ENCODE results near the gene MKNK1. TPM values are rescaled to one million over a fixed set of nuclear protein-coding genes. Genes with fewer than 3 reads are reported as not detected.

Gene MKNK1
- total and polyA plus RNA-seq, 4 donors, result 29.4 to 83.5 (median 62.8) TPM

DNA sequence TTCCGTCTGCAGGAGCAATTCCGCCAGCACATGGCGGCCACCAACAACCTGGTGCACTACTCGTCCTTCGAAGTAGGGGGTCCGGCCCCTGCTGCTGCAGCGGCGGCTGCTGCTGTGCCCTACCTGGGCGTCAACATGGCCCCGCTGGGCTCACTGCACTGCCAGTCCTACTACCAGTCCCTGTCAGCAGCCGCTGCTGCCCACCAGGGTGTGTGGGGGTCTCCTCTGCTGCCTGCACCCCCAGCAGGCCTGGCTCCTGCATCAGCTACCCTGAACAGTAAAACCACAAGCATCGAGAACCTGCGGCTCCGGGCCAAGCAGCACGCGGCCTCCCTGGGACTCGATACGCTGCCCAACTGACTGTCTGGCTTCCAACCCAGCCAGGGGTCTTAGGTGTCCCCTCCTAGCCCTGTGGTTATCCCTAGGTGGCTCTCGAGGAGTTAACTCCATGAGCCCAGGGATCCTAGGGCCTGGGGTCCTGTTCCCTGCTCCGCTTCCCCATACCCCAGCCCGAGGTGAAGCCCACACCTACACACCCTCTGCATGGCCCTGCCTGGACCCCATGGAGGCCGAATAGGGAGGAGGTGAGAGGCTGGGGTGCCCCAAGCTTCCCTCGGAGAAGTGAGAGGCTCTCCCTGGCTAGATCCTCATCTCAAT is 91.8 kb downstream of the MKNK1 start:
- Histone ChIP-seq H3K4me3 (no peak overlapping the region), H3K4me1 (ENCODE audit: control insufficient read depth in 5 of 5, insufficient read depth in 5 of 5, low read length in 5 of 5) (peaks cover 0 to 3% (median 0%) of the 10 kb centered on the region in 5 donors), H3K9ac (ENCODE audit: insufficient read depth in 1 of 2, low read length in 2 of 2) (no peak overlapping the region), H3K9me3 (ENCODE audit: control insufficient read depth in 4 of 4, insufficient read depth in 3 of 4, low read length in 3 of 4) (no peaks in the 10 kb centered on the region), H3K36me3 (ENCODE audit: control insufficient read depth in 4 of 4, insufficient read depth in 4 of 4, low read length in 4 of 4) (no peaks in the 10 kb centered on the region), H3K27ac (ENCODE audit: low read depth in 1 of 2, low read length in 1 of 2) (no peak overlapping the region), H3K27me3 (ENCODE audit: control insufficient read depth in 3 of 3, insufficient read depth in 3 of 3, low read length in 2 of 3) (peaks cover 0 to 3% (median 2%) of the 10 kb centered on the region in 3 donors)
- TF ChIP-seq, protein P1, sequence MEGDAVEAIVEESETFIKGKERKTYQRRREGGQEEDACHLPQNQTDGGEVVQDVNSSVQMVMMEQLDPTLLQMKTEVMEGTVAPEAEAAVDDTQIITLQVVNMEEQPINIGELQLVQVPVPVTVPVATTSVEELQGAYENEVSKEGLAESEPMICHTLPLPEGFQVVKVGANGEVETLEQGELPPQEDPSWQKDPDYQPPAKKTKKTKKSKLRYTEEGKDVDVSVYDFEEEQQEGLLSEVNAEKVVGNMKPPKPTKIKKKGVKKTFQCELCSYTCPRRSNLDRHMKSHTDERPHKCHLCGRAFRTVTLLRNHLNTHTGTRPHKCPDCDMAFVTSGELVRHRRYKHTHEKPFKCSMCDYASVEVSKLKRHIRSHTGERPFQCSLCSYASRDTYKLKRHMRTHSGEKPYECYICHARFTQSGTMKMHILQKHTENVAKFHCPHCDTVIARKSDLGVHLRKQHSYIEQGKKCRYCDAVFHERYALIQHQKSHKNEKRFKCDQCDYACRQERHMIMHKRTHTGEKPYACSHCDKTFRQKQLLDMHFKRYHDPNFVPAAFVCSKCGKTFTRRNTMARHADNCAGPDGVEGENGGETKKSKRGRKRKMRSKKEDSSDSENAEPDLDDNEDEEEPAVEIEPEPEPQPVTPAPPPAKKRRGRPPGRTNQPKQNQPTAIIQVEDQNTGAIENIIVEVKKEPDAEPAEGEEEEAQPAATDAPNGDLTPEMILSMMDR (IDR thresholded peaks at IDR 0.05; ENCODE audit: control extremely low read depth, extremely low read depth), result no peak
- WGBS, 2 donors, result 83 to 84% methylated on average over 23 of the region's 23 CpGs
- ATAC-seq (ENCODE audit: insufficient read depth, low FRiP score), result no peak
- no peak for DNase-seq

DNA sequence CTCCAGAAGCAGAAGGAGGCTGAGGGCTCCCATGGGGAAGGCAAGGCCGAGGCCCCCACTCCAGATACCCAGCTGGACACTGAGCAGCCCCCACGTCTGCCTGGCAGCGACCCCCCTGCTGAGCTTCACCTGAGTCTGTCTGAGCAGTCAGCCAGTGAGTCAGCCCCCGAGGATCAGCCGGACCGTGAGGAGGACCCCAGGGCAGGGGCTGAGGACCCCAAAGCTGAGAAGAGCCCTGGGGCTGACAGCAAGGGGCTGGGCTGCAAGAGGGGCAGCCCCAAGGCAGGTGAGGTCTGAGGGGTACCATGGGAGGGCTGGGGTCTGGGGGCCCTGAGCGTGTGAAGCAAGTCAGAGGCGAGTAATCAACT is 93.1 kb downstream of the MKNK1 start:
- H3K4me3 ChIP-seq, result no peak overlapping the region
- H3K27ac ChIP-seq (ENCODE audit: low read depth in 1 of 2, low read length in 1 of 2), result no peak overlapping the region
- H3K27me3 ChIP-seq (ENCODE audit: control insufficient read depth in 3 of 3, insufficient read depth in 3 of 3, low read length in 2 of 3), result peaks cover 0 to 3% (median 2%) of the 10 kb centered on the region in 3 donors
- 70 to 89% methylated on average over 8 of the region's 8 CpGs for WGBS, 2 donors
- TF ChIP-seq, protein P1 (IDR thresholded peaks at IDR 0.05; ENCODE audit: control extremely low read depth, extremely low read depth), result no peak
- DNase-seq, result no peak
- H3K9me3 ChIP-seq (ENCODE audit: control insufficient read depth in 4 of 4, insufficient read depth in 3 of 4, low read length in 3 of 4), result no peaks in the 10 kb centered on the region
- no peak overlapping the region for H3K9ac ChIP-seq (ENCODE audit: insufficient read depth in 1 of 2, low read length in 2 of 2)
- no peak for ATAC-seq (ENCODE audit: insufficient read depth, low FRiP score)
- no peaks in the 10 kb centered on the region for H3K36me3 ChIP-seq (ENCODE audit: control insufficient read depth in 4 of 4, insufficient read depth in 4 of 4, low read length in 4 of 4)
- no peaks in the 10 kb centered on the region for H3K4me1 ChIP-seq (ENCODE audit: control insufficient read depth in 5 of 5, insufficient read depth in 5 of 5, low read length in 5 of 5)

DNA sequence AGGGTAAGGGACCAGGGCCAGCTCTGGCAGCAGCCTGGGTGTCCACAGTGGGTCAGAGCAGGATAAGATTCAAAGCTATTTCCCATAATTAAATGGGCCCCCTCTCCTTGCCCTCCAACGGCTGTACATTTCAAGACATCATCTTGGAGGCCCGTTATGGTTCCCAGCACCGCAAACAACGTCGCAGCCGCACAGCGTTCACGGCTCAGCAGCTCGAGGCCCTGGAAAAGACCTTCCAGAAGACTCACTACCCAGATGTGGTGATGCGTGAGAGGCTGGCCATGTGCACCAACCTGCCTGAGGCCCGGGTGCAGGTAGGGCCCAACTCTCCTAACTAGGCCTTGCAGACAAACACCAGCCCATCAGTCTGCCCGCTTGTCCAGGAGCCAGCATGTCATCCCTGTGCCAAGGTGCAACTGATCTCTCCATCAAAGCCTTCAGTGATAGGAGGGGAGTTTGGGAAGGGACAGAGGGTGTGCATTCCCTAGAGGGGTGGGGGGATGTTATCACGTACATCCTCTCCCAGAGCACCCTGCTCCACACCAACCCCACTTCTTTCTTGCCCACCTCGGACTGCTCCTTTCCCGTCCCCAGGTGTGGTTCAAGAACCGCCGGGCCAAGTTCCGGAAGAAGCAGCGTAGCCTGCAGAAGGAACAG is 93.6 kb downstream of the MKNK1 start:
- H3K9ac ChIP-seq (ENCODE audit: insufficient read depth in 1 of 2, low read length in 2 of 2), result no peak overlapping the region
- TF ChIP-seq, protein P1 (IDR thresholded peaks at IDR 0.05; ENCODE audit: control extremely low read depth, extremely low read depth), result no peak
- no peaks in the 10 kb centered on the region for H3K36me3 ChIP-seq (ENCODE audit: control insufficient read depth in 4 of 4, insufficient read depth in 4 of 4, low read length in 4 of 4)
- no peak overlapping the region for H3K4me3 ChIP-seq
- no peak overlapping the region for H3K27ac ChIP-seq (ENCODE audit: low read depth in 1 of 2, low read length in 1 of 2)
- WGBS, 2 donors, result 94 to 96% methylated on average over 18 to 19 of the region's 19 CpGs
- peaks cover 0 to 3% (median 2%) of the 10 kb centered on the region in 3 donors for H3K27me3 ChIP-seq (ENCODE audit: control insufficient read depth in 3 of 3, insufficient read depth in 3 of 3, low read length in 2 of 3)
- H3K9me3 ChIP-seq (ENCODE audit: control insufficient read depth in 4 of 4, insufficient read depth in 3 of 4, low read length in 3 of 4), result no peaks in the 10 kb centered on the region
- H3K4me1 ChIP-seq (ENCODE audit: control insufficient read depth in 5 of 5, insufficient read depth in 5 of 5, low read length in 5 of 5), result no peaks in the 10 kb centered on the region
- DNase-seq (no peak), ATAC-seq (ENCODE audit: insufficient read depth, low FRiP score) (no peak)
